IPS DF 4.7 (cell line): ENCODE data around the gene ELF2.
"Not testable (repeated sequence)": the region's sequence is repeated elsewhere in the genome, so short reads cannot be mapped to it uniquely, and the experiment has no call there.

Experiments used
- DNase-seq: peaks from one replicate; pipeline ENCODE4 v3.0.0-alpha.2; 2013; ENCODE audit warnings: low spot score; ENCODE audit errors: extremely low read depth

The ELF2 gene

GRCh38 chr4:139144911-139145551 lies 32.0 kb downstream of the ELF2 start:
- DNase-seq = no peak

- no peak for DNase-seq
Observed at GRCh38 chr4:139144161-139144859, 32.7 kb downstream of the ELF2 start.

GRCh38 chr4:139142980-139143379 lies 34.0 kb downstream of the ELF2 start:
- DNase-seq = no peak

GRCh38 chr4:139142087-139142486 lies 34.9 kb downstream of the ELF2 start:
- DNase-seq = no peak

GRCh38 chr4:139137763-139138162 lies 39.3 kb downstream of the ELF2 start:
- DNase-seq = no peak

- no peak for DNase-seq
Observed at GRCh38 chr4:139134403-139134802, 42.6 kb downstream of the ELF2 start.

- DNase-seq = no peak
Observed at GRCh38 chr4:139131209-139131870, 45.7 kb downstream of the ELF2 start.

GRCh38 chr4:139129206-139129605 lies 47.8 kb downstream of the ELF2 start:
- no peak for DNase-seq

GRCh38 chr4:139126898-139127297 lies 50.1 kb downstream of the ELF2 start:
- DNase-seq = no peak

- DNase-seq = no peak
Observed at GRCh38 chr4:139123910-139124309, 53.1 kb downstream of the ELF2 start.

- DNase-seq = no peak
Observed at GRCh38 chr4:139118365-139118764, 58.7 kb downstream of the ELF2 start.

- no peak for DNase-seq
Observed at GRCh38 chr4:139115226-139115625, 61.8 kb downstream of the ELF2 start.

GRCh38 chr4:139114795-139115194 lies 62.2 kb downstream of the ELF2 start:
- DNase-seq = not testable (repeated sequence)

GRCh38 chr4:139112650-139113049 lies 64.4 kb downstream of the ELF2 start:
- DNase-seq = no peak

- DNase-seq = no peak
Observed at GRCh38 chr4:139108567-139109128, 68.4 kb downstream of the ELF2 start.

- DNase-seq = peak; percentile 86
Observed at GRCh38 chr4:139099366-139099982, 77.5 kb downstream of the ELF2 start.

- no peak for DNase-seq
Observed at GRCh38 chr4:139092271-139092670, 84.7 kb downstream of the ELF2 start.

- no peak for DNase-seq
Observed at GRCh38 chr4:139085141-139085540, 91.9 kb downstream of the ELF2 start.

GRCh38 chr4:139084804-139085093 lies 92.3 kb downstream of the ELF2 start:
- no peak for DNase-seq

- peak; percentile 44 for DNase-seq
Observed at GRCh38 chr4:139083956-139084803, 92.8 kb downstream of the ELF2 start.

- no peak for DNase-seq
Observed at GRCh38 chr4:139083607-139083955, 93.4 kb downstream of the ELF2 start.
